Lower leg skin (tissue), 4 donors: Measurements from ENCODE around the gene FBXW5. TPM values are rescaled to one million over a fixed set of nuclear protein-coding genes. Genes with fewer than 3 reads are reported as not detected.

Experiments used
- DNase-seq, 2 donors: peaks; one replicate each; pipeline ENCODE4 v3.0.0-alpha.2; 2019; ENCODE audit warnings: low spot score in 2 of 2
- H3K4me3 ChIP-seq: fragments of 200-600 bp; sonication (generic); 2 replicates; pipeline ENCODE4 v1.5.1; 2017; ENCODE audit warnings: mild to moderate bottlenecking, low read depth; ENCODE audit not compliant: poor library complexity, severe bottlenecking
- POLR2A ChIP-seq, 2 donors: fragments of 450-650 bp; IDR thresholded peaks; one replicate each; pipeline ENCODE4 v1.6.1; 2016 to 2017; ENCODE audit warnings: antibody characterized with exemption in 2 of 2, mild to moderate bottlenecking in 1 of 2, moderate library complexity in 1 of 2
- WGBS, 2 donors: methylation state at CpG; one replicate each; pipeline ENCODE4 v1.1.5; 2018; 5-methylcytosine and 5-hydroxymethylcytosine counted together
- intact Hi-C: fragments of 100-400 bp; cut with DNase I; formaldehyde crosslinking; loops from one replicate; pipeline ENCODE4 v1.15.0; 2023; ENCODE audit warnings: low total_unique reads
- total RNA-seq, 4 donors: library from RNA; depleted of rRNA; stranded (reverse); fragments of >200 nt; gene quantifications; one replicate each; pipeline ENCODE4 v1.1.0, GENCODE V29; 2016
- TF ChIP-seq, protein P1 (sequence below), 3 donors: fragments of 450-650 bp; IDR thresholded peaks; one replicate each; pipeline ENCODE4 v1.5.1; 2016; ENCODE audit warnings: antibody characterized with exemption in 3 of 3, mild to moderate bottlenecking in 3 of 3, moderate library complexity in 2 of 3

The FBXW5 gene
- total RNA-seq, 4 donors from 2014 or later: 145 to 182 (median 154) TPM

- intact Hi-C loops: no loop called here
- H3K4me3 ChIP-seq: no peak overlapping the region
- DNase-seq: no peak
- TF ChIP-seq POLR2A (IDR thresholded peaks at IDR 0.05): no peak
- TF ChIP-seq, protein P1, sequence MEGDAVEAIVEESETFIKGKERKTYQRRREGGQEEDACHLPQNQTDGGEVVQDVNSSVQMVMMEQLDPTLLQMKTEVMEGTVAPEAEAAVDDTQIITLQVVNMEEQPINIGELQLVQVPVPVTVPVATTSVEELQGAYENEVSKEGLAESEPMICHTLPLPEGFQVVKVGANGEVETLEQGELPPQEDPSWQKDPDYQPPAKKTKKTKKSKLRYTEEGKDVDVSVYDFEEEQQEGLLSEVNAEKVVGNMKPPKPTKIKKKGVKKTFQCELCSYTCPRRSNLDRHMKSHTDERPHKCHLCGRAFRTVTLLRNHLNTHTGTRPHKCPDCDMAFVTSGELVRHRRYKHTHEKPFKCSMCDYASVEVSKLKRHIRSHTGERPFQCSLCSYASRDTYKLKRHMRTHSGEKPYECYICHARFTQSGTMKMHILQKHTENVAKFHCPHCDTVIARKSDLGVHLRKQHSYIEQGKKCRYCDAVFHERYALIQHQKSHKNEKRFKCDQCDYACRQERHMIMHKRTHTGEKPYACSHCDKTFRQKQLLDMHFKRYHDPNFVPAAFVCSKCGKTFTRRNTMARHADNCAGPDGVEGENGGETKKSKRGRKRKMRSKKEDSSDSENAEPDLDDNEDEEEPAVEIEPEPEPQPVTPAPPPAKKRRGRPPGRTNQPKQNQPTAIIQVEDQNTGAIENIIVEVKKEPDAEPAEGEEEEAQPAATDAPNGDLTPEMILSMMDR (IDR thresholded peaks at IDR 0.05): no peak
- 81 to 86% methylated on average over 7 to 9 of the region's 9 CpGs for WGBS, 2 donors
Observed at GRCh38 chr9:136983167-136983566, 38.6 kb upstream of the FBXW5 start.

DNA sequence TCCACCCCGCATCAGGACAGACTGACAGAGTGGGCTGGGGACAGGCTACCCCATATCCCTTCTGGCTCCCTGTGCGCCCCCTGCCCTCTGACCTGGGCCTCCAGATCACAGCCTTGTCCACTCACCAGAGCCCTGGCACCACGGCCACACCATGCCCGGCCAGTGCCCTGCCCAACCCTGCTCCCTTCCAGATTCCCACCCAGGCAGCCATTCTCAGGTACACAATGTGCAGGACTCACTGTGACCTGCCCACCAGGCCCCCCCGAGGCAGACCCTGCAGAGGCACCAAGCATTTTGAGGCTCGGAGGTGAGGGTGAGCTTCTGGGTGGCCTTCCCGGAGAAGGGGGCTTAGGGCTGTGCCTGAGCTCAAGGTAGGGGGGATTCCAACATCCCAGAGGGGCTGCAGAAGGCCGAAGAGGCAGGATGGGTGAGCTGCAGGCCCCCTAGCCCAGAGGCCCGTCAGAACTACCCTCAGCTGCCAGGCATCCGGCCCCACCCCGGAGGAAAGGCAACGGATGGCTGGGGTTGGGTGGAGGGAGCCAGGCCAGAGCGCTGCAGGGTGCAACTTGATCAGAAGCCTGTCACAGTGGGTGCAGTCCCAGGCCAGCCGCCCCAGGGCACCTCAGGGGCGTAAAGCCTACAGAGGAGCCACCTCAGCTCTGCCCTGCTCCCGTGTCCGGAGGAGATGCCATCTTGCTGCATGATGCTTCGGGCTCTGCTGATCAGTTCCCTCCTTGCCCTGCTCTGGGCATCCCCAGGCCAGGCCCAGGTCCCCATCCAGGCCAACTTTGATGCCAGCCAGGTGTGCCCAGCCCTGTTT lies 37.9 kb upstream of the FBXW5 start, which contains the start of gene LCNL1:
Gene LCNL1 (plus strand): TSS at position 762 of the 820 bp plus-strand sequence. CDS start 594 bp downstream, outside the sequence.
- intact Hi-C loops: no loop called here
- DNase-seq: no peak
- H3K4me3 ChIP-seq: no peak within 1 kb of the TSS
- 60 to 71% methylated on average over 13 to 18 of the region's 18 CpGs for WGBS, 2 donors
- TF ChIP-seq POLR2A (IDR thresholded peaks at IDR 0.05): no peak
- TF ChIP-seq, protein P1 (IDR thresholded peaks at IDR 0.05): no peak

GRCh38 chr9:136981588-136982231 lies 37.2 kb upstream of the FBXW5 start:
- intact Hi-C loops: no loop called here
- no peak overlapping the region for H3K4me3 ChIP-seq
- TF ChIP-seq, protein P1 (IDR thresholded peaks at IDR 0.05): no peak
- TF ChIP-seq POLR2A (IDR thresholded peaks at IDR 0.05): no peak
- no peak for DNase-seq
- 78 to 82% methylated on average over 14 to 16 of the region's 17 CpGs for WGBS, 2 donors

DNA sequence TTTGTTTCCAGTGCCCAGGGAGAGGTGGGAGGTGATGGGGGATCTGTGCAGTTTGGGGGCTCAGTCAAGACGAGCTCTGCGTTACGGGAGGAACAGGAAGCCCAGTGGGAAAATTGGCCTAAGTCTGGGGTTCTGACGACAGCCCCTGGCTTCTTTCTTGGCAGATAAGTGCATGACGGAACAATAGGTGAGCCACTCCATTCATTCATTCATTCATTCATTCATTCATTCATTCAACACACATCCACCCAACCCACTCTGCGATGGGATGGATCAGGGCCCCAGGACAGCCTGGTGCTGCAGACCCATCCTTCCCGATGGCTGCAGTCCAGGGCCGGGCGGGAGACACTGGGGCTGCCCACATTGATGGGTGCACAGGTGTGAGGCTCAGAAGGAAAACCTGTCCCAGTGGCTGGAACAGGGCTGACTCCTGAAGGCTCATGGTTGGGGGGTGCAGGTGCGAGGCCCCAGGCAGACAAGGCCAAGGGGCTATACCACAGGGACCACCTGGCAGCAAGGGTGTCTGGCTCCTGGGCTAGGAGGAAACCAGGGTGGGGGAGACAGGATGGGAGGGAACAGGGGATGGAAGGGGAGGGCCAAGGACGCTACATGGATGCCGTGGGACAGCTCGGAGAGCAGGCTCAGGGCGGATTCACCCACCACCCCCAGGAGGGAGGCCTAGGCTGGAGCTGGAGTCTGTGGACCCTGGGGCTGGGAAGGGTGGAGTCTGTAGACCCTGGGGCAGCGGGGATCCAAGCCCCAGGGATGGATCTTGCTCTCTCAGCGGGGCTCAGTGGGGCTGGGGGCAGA lies 36.3 kb upstream of the FBXW5 start:
- DNase-seq: no peak
- intact Hi-C loops: no loop called here
- WGBS, 2 donors: 83 to 89% methylated on average over 16 of the region's 16 CpGs

More for the DNA sequence above, 36.3 kb upstream of the FBXW5 start:
- TF ChIP-seq POLR2A (IDR thresholded peaks at IDR 0.05): no peak
- TF ChIP-seq, protein P1 (IDR thresholded peaks at IDR 0.05): no peak
- no peak overlapping the region for H3K4me3 ChIP-seq
